ENCODE results near the gene KIF9.
"Not testable (repeated sequence)": the region's sequence is repeated elsewhere in the genome, so short reads cannot be mapped to it uniquely, and the experiment has no call there.

The KIF9 gene, protein sequence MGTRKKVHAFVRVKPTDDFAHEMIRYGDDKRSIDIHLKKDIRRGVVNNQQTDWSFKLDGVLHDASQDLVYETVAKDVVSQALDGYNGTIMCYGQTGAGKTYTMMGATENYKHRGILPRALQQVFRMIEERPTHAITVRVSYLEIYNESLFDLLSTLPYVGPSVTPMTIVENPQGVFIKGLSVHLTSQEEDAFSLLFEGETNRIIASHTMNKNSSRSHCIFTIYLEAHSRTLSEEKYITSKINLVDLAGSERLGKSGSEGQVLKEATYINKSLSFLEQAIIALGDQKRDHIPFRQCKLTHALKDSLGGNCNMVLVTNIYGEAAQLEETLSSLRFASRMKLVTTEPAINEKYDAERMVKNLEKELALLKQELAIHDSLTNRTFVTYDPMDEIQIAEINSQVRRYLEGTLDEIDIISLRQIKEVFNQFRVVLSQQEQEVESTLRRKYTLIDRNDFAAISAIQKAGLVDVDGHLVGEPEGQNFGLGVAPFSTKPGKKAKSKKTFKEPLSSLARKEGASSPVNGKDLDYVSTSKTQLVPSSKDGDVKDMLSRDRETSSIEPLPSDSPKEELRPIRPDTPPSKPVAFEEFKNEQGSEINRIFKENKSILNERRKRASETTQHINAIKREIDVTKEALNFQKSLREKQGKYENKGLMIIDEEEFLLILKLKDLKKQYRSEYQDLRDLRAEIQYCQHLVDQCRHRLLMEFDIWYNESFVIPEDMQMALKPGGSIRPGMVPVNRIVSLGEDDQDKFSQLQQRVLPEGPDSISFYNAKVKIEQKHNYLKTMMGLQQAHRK

DNA sequence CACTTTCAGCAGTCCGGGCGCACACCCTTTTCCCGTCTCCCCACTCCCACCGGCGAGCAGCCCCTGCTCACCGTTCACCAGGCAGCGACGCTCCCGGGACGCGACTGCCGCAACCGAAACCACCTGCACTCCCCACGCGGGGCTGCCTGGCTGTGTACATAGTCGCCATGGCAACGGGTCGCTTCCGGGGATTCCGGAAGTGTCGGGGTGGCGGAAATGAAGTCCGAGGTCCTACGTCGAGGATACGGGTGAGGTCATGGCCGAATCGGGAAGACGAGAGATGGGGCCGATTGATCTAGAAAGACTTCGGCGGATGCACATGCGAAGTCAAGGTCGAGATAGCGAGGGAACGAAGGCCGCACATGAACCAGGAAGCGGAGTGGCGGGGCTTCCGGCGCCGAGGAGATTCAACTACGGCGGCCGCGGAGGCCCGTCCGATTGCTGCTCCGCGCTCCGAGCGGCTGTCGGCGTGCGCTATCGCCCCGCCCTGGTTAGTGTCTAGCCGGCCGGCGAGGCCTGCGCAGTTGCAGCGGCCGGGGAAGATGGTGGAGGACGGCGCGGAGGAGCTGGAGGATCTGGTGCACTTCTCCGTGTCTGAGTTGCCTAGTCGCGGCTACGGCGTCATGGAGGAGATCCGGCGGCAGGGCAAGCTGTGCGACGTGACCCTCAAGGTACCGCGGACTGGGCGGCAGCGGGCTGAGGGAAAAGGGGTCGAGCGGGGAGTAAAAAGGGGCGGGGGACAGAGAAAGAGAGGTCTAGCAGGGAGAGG is at the start of gene KIF9, which contains the start of gene KLHL18:
Gene KIF9, minus strand, starts transcription at position 376 of the 769 bp plus-strand sequence. CDS start 5,425 bp downstream, outside the sequence.
Gene KLHL18, plus strand, starts transcription at position 521 of the 769 bp plus-strand sequence. Its CDS starts 22 bp downstream, at position 543.
- peak; percentile 96 for DNase-seq

DNA sequence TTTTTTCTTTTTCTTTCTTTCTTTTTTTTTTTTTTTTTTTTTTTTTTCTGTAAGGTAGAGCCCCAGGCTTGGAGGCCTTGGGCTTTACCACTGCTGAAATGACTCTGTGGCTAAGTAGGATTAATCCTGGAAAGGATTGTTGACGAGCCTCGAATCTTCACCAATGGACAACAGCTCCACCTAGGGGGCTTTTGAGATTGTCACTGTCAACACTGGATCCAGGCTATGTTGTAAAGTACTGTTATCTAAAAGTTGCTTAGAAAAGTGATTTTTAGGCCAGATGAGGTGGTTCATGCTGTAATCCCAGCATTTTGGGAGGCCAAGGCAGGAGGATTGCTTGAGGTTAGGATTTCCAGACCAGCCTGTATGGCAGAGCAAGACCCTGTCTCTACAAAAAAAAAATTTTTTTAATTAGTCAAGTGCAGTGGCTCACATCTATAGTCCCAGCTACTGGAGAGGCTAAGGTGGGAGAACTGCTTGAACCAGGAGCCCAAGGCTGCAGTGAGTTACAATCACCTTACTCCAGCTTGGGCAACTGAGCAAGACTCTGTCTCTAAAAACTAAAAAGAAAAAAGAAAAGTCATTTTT is 41.8 kb upstream of the KIF9 start:
- DNase-seq: peak; percentile 41

DNA sequence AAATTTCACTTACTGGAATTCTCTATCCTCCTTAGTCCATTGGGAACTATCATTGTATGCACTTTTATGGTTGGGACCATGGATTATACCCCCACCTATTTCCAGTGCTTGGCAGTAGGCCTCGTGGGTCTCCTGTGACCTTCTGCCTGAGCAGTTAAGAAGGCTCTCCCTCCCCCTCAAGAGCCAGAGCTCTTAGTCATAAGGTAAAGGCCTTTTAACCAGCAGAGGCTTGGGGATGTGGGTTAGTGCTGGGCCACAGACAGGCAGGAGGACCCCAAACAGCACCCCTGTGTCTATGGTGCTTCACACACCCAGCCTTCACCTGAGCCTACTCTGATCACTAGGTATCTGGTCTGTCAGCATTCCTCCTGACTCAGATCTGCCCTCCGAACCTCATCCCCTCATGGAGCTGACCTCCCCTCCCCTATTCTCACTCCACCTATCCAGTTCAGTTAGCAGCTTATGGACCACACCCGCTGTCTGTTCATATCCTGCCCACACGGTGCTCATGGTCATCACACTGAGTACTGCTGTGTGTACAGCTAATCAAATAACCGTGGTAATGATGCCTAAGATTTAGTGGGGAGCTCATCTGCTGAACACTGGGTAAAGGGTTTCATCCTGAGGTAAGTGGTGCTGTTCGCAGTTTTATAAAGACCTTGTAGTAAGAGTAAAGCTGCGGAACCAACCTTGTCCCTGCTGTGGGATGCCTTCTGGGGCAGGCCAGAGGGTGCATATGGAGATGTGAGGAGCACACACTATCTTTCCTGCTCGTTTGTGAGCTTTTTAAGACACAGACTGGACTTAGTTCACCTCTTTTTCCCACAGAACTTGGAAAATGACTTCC is 41.1 kb upstream of the KIF9 start:
- no peak for DNase-seq

- DNase-seq: no peak
Observed at GRCh38 chr3:47319956-47320355, 37.4 kb upstream of the KIF9 start.

DNA sequence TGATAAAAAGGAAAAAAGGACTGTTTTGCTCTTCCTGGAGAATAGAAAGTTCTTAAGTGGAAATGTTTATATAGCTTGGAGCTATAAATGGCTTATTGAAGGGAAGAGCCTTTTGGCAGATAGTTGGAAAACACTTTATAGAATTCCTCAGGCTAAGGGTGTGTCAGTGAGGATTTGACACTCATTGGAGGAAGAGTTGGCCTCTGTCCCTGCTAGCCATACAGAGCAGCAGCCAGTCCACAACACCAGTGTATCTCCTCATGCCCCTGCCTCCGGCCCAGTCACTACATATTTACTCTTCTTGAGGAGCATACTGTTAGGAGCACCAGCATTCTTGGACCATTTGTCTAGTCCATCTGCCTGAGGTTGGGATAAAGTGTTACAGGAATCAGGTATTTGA is 36.3 kb upstream of the KIF9 start:
- DNase-seq: no peak

DNA sequence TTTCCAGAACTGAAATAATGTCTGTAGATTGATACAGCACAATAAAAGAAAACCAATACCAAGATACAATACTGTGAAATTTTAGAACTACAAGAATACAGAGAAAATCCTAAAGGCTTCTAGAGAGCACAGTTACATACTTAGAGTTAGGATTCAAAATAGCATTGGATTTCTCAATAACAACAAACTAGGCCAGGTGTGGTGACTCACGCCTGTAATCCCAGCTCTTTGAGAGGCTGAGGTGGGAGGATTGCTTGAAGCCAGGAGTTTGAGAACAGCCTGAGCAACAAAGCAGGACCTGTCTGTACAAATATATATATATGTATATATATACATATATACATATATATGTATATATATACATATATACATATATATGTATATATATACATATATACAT is 33.6 kb upstream of the KIF9 start:
- not testable (repeated sequence) for DNase-seq

DNA sequence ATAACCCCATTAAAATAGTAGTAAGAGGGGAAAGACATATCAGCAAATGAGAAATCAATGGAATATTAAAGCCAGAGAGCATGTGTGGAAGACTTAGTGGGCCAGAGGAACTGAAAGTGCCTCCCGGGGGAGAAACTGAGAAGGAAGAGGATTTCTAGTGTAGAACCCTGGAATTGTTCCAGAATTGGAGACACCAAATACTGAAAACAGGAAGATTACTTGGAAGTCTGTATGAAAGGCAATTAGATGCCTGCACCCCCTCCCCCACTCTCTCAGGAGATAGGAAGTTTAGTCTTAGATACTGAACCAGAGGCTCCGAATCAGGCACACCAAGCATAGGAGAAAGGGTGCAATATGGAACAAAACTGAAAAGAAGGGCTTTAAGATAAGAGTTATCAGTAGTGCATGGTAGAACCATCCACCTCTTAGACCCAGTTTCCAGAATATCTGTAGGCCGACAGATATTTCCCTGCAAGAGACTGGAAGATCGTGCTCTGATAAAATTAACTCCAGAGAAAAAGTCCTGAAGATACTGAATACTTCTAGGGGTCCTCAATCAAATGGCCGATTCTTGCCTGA is 32.6 kb upstream of the KIF9 start:
- DNase-seq: no peak

DNA sequence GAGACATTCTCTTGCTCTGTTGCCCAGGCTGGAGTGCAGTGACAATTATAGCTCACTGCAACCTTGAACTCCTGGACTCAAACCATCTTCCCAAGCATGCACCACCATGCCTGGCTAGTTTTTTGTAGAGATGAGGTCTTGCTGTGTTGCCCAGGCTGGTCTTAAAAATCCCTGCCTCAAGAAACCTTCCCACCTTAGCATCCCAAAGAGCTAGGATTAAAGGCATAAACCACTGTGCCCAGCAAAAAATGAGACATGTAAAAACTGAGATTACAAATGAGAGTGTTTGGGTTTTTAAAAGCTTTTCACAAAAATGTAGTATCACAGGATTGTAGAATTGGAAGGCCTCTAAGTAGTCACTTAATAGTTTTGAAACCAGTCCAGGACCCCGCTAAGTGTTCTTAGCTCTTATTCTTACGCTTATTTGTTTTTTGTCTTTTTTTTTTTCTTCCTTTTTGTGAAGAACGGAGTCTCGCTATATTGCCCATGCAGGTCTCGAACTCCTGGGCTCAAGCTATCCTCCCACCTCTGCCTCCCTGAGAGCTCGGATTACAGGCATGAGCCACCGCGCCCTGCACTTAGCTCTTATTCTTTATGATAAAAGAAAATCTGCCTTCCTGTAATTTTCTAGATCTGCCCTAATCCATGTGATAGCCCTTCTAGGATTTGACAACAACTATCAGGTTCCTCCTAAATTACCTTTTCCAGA is 31.6 kb upstream of the KIF9 start:
- no peak for DNase-seq

GRCh38 chr3:47313341-47314055 is 30.9 kb upstream of the KIF9 start:
- no peak for DNase-seq

DNA sequence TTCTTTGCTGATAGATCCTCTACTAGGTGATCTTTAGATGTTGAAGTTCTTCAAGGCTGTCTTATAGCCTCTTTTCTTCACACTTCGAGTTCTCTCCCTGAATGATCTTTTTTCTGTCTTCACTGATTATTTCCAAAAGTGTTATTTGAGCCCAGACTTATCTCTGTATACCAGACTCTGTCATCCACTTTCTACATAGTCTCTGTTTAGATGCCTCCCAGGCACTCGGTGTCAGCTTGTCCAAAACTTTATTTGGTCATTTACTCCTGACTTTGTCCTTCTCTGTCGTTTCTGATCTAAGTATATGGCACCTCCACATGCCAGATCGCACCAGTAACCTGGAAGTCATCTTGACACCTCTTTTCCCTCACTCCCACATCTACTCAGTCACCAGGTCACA is 27.8 kb upstream of the KIF9 start:
- no peak for DNase-seq

- not testable (repeated sequence) for DNase-seq
Observed at GRCh38 chr3:47309231-47309630, 26.6 kb upstream of the KIF9 start.

- no peak for DNase-seq
Observed at GRCh38 chr3:47306022-47306421, 23.4 kb upstream of the KIF9 start.

DNA sequence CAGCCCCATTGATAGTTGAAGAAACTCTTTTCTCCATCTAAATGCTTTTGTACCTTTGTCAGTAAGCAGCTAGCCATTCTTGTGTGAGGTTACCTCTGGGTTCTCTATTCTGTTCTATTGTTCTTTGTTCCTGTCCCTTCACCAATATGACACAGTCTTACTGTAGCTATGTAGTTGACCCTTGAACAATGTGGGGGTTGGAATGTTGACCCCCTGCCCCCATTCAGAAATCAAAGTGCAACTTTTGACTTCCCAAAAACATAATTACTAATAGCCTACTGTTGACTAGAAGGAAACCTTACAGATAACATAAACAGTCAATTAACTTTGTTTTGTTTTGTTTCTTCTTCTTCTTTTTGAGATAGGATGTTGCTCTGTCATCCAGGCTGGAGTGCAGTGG is 18.9 kb upstream of the KIF9 start:
- no peak for DNase-seq

- DNase-seq: no peak
Observed at GRCh38 chr3:47299381-47300318, 17.1 kb upstream of the KIF9 start.

- no peak for DNase-seq
Observed at GRCh38 chr3:47298439-47298838, 15.8 kb upstream of the KIF9 start.

DNA sequence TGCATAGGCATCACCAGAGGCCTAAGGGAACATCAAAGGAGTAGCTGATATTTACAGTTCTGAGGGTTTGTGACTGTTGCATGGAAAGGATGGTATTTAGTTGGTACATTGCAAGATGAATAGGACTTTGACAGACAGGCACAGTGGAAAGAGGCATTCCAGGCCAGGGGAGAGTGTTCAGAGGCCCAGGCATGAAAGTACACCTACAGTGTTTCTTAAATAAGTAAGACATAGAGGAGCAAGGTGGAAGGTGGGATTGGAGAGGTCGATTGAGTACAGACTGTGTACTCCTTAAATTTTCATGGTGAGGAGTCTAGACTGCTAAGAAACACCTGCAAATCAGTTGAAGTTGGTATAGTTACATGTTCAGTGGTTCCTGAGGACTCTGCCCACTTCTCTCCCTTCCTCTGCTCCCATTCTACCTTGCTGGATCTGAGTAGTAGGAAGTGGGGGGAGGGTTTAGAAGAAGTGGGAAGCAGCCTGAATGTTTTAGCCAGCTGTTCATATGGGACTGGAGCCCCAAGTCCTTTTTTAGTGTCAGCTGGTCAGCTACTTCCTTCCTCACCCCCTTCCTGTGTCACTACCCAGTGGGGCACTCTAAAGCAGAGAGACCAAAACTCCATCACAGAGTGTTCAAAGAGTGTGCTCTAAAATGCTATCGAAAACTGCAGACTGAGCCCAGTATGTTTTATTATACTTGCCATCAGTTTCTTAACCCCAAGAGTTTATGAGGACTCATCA is 14.1 kb upstream of the KIF9 start:
- no peak for DNase-seq

DNA sequence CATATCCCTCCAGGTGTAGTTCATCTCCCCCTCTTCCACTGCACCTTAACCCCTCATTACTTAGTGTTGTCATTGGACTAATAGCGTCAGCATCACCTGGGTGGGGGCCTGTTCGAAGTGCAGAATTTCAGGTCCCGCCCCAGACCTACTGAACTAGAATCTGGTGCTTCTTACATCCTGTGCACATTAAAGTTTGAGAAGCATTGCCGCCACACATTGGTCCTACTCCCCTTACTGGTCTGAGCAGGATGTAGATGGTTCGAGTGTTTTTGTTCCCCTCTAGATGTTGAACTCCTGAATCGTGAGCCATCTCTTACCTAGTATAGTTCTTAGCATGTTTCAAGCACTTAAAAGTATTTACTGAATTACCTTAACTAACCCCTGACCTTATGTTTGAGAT is 13.4 kb upstream of the KIF9 start:
- no peak for DNase-seq

DNA sequence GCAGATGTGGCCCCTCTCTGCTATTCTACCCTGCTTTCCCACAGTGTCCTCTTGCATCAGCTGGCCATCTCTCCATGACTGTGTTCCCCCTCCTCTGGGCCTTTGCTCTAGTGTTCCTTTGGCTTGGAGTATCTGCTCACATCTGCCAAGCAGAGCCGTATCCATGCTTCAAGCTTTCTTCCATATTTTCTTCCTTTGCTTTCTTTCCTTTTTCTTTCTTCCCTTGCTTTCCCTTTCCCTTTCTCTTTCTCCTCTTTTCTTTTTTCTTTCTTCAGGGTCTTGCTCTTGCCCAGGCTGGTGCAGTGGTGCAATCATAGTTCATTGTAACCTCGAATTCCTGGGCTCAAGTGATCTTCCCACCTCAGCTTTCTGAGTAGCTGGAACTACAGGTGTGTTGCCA is 12.7 kb upstream of the KIF9 start:
- DNase-seq: no peak

Measured in activated CD4-positive, alpha-beta T cell treated with anti-CD3 and anti-CD28 coated beads, Interleukin-2, amount 50 U/mL, for 1 hour (primary cell).